Endothelial cell of umbilical vein (primary cell): ENCODE data around the gene IGSF9B.

Experiments used
- MYC ChIP-seq: IDR thresholded peaks from one replicate; pipeline ENCODE4 v1.6.1; 2011; ENCODE audit warnings: mild to moderate bottlenecking, low read depth, low read length
- POLR2A ChIP-seq: IDR thresholded peaks from 2 replicates; pipeline ENCODE4 v1.6.1; 2012; ENCODE audit warnings: low read depth, mild to moderate bottlenecking, control low read depth, low read length
- TF ChIP-seq, protein P1 (sequence below), 2 donors: IDR thresholded peaks; 1 replicate in 1 of 2; 2 replicates in 1 of 2; pipeline ENCODE4 v1.5.1; 2011; ENCODE audit warnings: low read length in 2 of 2, mild to moderate bottlenecking in 2 of 2, moderate library complexity in 2 of 2, control low read depth in 1 of 2, inconsistent platforms in 1 of 2, low read depth in 1 of 2; ENCODE audit not compliant: insufficient read depth in 1 of 2; ENCODE audit errors: extremely low read depth in 1 of 2
- TF ChIP-seq, protein P2 (sequence below): IDR thresholded peaks from 2 replicates; pipeline ENCODE4 v1.6.1; 2011; ENCODE audit not compliant: insufficient read depth, insufficient read length

DNA sequence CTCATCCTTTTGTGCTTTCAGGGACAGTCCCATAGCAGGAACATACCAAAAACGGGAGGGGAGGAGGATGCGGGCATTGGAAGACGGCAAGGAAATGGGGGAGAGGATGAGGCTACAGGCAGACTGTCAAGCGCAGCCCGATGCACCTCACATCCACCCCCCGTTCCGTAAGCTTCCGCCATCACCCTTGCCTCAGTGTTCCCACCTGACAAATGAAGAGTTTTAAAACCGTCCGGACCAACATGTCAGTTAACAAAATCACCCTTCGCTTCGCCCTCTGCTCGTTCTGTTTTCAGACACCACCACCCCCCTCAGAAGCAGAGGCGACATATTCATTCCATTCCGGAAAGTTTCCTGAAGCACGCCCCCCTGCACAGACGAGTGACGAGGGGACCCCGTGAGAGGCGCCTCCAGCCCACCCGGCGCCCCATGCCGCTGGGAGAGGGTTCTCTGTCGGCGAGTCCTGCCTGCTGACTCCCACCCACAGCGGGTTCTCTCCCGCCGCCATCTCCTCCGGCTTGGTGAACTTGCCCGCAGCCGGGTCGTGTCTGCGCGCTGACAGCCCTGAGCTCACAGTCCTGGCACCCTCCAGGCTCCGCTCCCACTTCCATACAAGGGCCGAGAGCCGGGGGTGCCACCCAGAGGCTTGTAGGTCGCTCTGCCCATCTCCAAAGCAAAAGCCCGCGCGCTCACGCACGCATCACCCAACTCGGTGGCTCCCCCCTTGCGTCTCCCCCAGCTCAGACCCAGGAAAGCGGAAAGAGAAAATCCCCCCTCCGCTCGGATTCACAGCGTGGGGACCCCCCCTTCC lies 1.5 kb downstream of the IGSF9B start:
- no peak for TF ChIP-seq MYC
- TF ChIP-seq, protein P1, sequence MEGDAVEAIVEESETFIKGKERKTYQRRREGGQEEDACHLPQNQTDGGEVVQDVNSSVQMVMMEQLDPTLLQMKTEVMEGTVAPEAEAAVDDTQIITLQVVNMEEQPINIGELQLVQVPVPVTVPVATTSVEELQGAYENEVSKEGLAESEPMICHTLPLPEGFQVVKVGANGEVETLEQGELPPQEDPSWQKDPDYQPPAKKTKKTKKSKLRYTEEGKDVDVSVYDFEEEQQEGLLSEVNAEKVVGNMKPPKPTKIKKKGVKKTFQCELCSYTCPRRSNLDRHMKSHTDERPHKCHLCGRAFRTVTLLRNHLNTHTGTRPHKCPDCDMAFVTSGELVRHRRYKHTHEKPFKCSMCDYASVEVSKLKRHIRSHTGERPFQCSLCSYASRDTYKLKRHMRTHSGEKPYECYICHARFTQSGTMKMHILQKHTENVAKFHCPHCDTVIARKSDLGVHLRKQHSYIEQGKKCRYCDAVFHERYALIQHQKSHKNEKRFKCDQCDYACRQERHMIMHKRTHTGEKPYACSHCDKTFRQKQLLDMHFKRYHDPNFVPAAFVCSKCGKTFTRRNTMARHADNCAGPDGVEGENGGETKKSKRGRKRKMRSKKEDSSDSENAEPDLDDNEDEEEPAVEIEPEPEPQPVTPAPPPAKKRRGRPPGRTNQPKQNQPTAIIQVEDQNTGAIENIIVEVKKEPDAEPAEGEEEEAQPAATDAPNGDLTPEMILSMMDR (IDR thresholded peaks at IDR 0.05; ENCODE audit: extremely low read depth in 1 of 2, insufficient read depth in 1 of 2, low read depth in 1 of 2, low read length in 2 of 2) = no peak
- TF ChIP-seq, protein P2, sequence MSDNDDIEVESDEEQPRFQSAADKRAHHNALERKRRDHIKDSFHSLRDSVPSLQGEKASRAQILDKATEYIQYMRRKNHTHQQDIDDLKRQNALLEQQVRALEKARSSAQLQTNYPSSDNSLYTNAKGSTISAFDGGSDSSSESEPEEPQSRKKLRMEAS = no peak
- no peak for TF ChIP-seq POLR2A
